DND-41 (cell line): ENCODE results near the gene PRDM9.

ENCODE experiments used
- CTCF ChIP-seq: IDR thresholded peaks from 2 replicates; pipeline ENCODE4 v1.5.1; 2012; ENCODE audit warnings: borderline replicate concordance, low read length, moderate library complexity, mild to moderate bottlenecking; ENCODE audit not compliant: poor library complexity, severe bottlenecking; ENCODE audit errors: extremely low read depth
- EZH2 ChIP-seq: IDR thresholded peaks from 3 replicates; pipeline ENCODE4 v1.6.1; 2012; ENCODE audit warnings: borderline replicate concordance, low read depth, mild to moderate bottlenecking, moderate library complexity, low read length, inconsistent platforms; ENCODE audit not compliant: severe bottlenecking

GRCh38 chr5:23457780-23458179 lies 49.6 kb upstream of the PRDM9 start:
- TF ChIP-seq CTCF (no peak), EZH2 (no peak)
